Fibroblast of skin of abdomen (primary cell): ENCODE data around the gene CIB4.
A peak's percentile ranks its signal among the peaks of the same experiment; 100 is the strongest.

ENCODE experiments used
- DNase-seq: peaks from one replicate; pipeline ENCODE4 v3.0.0-alpha.2; 2013

CIB4 gene

GRCh38 chr2:26605999-26606846 is 34.9 kb downstream of the CIB4 start:
- DNase-seq: no peak

GRCh38 chr2:26605195-26605998 is 35.8 kb downstream of the CIB4 start:
- peak; percentile 24 for DNase-seq

GRCh38 chr2:26602575-26602974 is 38.6 kb downstream of the CIB4 start:
- no peak for DNase-seq

- no peak for DNase-seq
Observed at GRCh38 chr2:26599387-26599786, 41.8 kb downstream of the CIB4 start.

- DNase-seq: no peak
Observed at GRCh38 chr2:26598996-26599373, 42.2 kb downstream of the CIB4 start.

GRCh38 chr2:26598336-26598995 is 42.7 kb downstream of the CIB4 start:
- no peak for DNase-seq

- no peak for DNase-seq
Observed at GRCh38 chr2:26597197-26597596, 44.0 kb downstream of the CIB4 start.

- no peak for DNase-seq
Observed at GRCh38 chr2:26595146-26595545, 46.0 kb downstream of the CIB4 start.

- no peak for DNase-seq
Observed at GRCh38 chr2:26591619-26592505, 49.3 kb downstream of the CIB4 start.

GRCh38 chr2:26590980-26591618 is 50.1 kb downstream of the CIB4 start:
- DNase-seq: no peak

- no peak for DNase-seq
Observed at GRCh38 chr2:26590508-26590907, 50.7 kb downstream of the CIB4 start.

GRCh38 chr2:26588576-26588975 is 52.6 kb downstream of the CIB4 start:
- no peak for DNase-seq

GRCh38 chr2:26587994-26588393 is 53.2 kb downstream of the CIB4 start:
- no peak for DNase-seq

GRCh38 chr2:26585966-26586365 is 55.2 kb downstream of the CIB4 start:
- DNase-seq: no peak

- DNase-seq: no peak
Observed at GRCh38 chr2:26585100-26585499, 56.1 kb downstream of the CIB4 start.

GRCh38 chr2:26584656-26585055 is 56.5 kb downstream of the CIB4 start:
- no peak for DNase-seq

- DNase-seq: no peak
Observed at GRCh38 chr2:26584191-26584590, 57.0 kb downstream of the CIB4 start.

GRCh38 chr2:26583381-26583911 is 57.7 kb downstream of the CIB4 start:
- no peak for DNase-seq

- DNase-seq: no peak
Observed at GRCh38 chr2:26582890-26583289, 58.3 kb downstream of the CIB4 start.

GRCh38 chr2:26581991-26582842 is 58.9 kb downstream of the CIB4 start:
- DNase-seq: no peak
